Hindlimb muscle (tissue), 1 donor: ENCODE measurements around the gene RTP3. TPM values are rescaled to one million over a fixed set of nuclear protein-coding genes. Genes with fewer than 3 reads are reported as not detected.

ENCODE experiments used
- DNase-seq: peaks from one replicate; pipeline ENCODE4 v3.0.0-alpha.2; 2013
- polyA plus RNA-seq: library from polyadenylated mRNA; unstranded; fragments of 120-200 nt; gene quantifications from one replicate; pipeline ENCODE4 v1.2.1, GENCODE V29; 2013; ENCODE audit not compliant: insufficient read length

Gene RTP3
- polyA plus RNA-seq, 1 donor, result 0.25 TPM

- DNase-seq, result no peak
These were observed 28.0 kb upstream of the RTP3 start for GRCh38 chr3:46469680-46470357.

- no peak for DNase-seq
These were observed 26.9 kb upstream of the RTP3 start for GRCh38 chr3:46470831-46471230.

- no peak for DNase-seq
These were observed 26.3 kb upstream of the RTP3 start for GRCh38 chr3:46471371-46471914.

DNA sequence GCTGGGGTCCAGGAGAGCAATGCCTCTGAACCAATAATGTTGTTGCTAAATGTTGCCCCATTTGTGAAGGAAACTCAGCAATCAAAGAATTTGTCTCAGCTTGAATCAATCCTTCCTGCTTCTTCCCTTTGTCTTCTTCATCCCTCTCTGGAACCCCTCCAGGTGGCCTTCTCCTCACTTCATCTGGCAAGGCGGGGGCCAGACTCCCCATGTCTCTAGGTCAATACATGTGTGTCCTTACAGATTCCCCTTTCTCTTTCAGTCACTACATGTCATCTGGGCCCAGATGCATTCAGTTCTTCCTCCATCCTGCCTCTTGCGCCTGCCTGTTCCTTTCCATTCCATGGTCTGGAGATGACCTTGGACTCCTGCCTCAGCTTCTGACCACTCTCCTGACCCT lies 25.0 kb upstream of the RTP3 start:
- DNase-seq, result no peak

DNA sequence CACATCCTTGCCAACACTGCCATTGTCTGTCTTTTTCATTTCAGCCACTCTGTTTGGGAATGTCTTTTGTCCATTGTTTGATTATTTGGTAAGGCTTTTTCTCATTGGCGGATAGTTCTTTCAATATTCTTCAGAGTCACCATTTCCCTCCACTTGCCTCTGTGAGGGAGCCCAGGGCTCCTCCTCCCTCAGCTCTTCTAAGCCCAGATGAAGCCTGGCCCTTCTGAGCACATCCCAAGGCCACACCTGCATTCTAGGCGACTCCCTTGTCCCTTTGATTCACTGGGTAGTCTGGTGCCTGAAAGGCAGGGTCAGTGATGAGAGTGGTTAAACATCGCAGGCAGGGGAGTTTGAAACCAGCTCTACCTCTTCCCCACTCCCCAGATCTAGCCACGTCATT lies 20.6 kb upstream of the RTP3 start:
- no peak for DNase-seq

DNA sequence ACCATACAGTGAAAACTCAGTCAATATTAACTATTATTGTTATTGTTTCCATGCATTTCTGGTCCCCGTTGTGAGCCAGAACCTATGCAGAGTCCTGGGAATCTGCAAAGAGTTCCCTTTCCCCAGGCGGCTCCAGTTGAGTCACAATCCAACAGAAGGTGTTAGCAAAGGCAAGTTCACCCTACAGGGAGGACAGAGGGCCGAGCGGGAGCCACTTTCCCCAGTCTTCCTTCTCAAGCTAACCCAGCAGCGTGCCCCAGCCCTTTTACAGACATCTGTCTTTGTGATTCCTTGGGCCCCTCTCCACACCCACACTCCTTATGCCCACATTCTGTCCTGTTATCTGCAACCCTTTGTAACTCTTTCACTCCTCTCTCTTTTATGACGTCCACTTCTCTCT lies 20.0 kb upstream of the RTP3 start:
- no peak for DNase-seq

GRCh38 chr3:46478341-46478740 lies 19.4 kb upstream of the RTP3 start:
- no peak for DNase-seq

DNA sequence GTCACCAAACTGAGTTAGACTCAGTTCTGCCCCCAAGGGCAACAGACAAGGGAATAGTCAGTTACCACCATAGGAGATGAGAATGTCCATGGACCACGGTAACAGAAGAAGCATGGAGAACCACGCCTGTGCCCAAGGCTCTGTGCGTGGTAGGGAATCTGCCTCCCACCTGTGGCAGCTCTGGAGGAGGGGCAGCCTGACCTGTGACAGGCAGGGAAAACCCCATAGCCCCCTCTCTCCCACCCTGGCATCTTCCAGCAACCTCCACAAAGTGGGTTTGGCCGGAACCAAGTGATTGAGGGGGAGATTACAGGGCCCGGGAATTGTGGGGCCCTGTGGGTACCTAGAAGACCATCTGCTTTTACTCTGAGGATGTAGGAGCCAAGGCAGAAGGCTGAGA lies 18.8 kb upstream of the RTP3 start:
- no peak for DNase-seq

GRCh38 chr3:46479696-46480095 lies 18.1 kb upstream of the RTP3 start:
- DNase-seq, result no peak

GRCh38 chr3:46480491-46481195 lies 17.1 kb upstream of the RTP3 start:
- DNase-seq, result no peak

GRCh38 chr3:46481636-46482035 lies 16.1 kb upstream of the RTP3 start:
- no peak for DNase-seq

DNA sequence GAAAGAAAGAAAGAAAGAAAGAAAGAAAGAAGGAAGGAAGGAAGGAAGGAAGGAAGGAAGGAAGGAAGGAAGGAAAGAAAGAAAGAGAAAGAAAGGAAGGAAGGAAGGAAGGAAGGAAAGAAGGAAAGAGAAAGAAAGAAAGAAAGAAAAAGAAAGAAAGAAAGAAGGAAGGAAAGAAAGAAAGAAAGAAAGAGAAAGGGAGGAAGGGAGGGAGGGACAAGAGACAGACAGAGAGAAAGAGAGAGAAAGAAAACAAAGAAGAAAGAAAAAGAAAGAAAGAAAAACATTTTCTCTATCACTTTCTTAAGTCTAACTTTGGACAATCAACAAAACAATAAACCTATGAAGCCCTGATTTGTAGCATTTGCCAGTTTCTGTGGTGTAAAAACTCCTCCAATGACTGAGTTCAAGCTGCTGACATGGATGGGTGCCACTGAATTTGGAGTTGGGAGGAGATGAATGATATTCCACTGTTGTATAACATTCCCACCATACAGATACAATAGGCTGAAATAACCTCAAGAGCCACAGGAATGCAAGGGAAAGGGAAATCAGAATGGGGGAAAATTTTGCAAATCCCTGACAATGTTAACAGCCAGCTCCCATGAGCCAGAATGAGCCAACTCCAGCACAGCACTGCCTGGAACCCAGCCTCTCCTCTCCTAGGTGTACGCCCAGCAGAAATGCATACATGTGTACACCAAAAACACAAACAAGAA lies 15.0 kb upstream of the RTP3 start:
- DNase-seq, result no peak

GRCh38 chr3:46483825-46484224 lies 14.0 kb upstream of the RTP3 start:
- DNase-seq, result no peak

- DNase-seq, result no peak
These were observed 13.4 kb upstream of the RTP3 start for GRCh38 chr3:46484388-46484787.

DNA sequence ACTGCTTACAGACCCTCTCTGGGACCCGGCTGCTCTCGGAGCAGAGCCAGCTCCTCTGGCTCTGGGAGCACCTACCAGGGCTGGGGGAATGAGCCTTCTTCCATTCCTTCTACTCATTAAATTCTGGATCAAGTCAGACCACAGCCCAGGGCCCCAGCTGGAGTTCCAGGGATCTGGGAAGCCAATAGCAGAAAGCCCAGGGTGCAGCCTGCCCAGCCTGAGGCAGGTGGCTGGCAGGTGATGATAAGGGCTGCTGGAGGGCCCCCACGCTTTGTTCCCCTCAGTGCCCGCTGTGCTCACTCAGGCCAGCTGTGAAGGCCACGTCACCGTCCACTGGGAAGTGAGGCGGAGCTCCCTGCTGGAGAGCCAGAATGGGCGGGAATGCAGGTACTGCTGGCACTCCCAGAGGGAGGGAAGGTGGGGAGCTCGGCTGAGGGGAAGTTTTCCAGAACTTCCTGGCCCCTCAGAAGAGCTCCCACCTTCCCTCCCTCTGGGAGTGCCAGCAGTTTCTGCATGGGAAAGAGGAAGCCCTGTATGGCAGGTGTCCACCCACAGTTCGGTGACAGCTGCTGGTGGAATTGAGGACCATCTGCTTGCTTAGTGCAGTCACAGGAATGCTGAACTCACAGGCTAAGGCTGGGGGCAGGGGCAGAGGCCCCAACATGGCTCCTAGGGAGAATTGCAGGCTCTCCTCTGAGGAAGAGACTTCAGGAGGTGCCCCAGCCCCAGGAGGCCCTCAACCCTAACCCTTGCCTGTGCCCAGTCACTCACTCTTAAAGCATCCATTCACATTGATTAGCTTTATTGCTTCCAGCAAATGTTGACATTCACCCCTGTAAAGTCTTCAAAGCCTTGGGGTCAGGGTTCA lies 12.6 kb upstream of the RTP3 start:
- no peak for DNase-seq

- DNase-seq, result no peak
These were observed 12.0 kb upstream of the RTP3 start for GRCh38 chr3:46485779-46486175.

GRCh38 chr3:46488735-46489361 lies 8.9 kb upstream of the RTP3 start:
- peak; percentile 87 for DNase-seq

DNA sequence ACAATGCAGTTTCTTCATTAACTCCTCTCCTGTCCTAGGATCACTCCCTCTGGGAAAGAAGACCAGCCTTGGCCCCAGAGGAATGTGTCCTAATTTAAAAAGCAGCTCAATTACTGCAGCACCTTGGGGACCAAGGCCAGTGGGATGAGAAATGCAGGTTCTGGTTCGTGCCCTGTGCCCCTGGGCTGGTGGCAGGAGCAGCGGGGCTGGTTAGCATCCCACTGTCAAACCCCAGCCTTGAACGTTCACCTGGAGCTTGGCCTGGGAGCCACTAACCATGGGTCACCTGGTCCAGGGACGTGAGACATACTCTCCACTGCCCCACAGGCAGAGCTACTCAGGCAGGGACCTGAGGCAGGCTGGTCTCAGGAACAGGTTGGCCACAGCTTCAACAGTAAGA lies 8.4 kb upstream of the RTP3 start:
- no peak for DNase-seq

DNA sequence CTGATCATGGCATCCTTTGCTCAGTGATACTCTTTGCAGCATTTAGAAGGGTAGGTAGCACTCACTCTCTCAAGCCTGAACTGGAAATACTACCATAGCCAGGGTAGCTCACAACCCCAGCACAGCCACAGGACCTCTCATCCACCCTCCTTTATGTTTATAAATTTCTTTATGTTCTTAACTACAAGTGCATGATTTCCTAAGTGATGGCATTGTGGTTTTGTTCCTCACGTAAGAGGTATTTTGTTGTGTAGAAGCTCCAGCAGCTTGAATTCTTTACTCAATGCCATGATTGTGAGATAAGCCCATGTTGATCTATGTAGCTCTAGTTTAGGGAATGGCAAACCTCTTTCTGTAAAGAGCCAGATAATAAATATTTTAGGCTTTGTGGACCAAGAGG lies 7.9 kb upstream of the RTP3 start:
- no peak for DNase-seq

DNA sequence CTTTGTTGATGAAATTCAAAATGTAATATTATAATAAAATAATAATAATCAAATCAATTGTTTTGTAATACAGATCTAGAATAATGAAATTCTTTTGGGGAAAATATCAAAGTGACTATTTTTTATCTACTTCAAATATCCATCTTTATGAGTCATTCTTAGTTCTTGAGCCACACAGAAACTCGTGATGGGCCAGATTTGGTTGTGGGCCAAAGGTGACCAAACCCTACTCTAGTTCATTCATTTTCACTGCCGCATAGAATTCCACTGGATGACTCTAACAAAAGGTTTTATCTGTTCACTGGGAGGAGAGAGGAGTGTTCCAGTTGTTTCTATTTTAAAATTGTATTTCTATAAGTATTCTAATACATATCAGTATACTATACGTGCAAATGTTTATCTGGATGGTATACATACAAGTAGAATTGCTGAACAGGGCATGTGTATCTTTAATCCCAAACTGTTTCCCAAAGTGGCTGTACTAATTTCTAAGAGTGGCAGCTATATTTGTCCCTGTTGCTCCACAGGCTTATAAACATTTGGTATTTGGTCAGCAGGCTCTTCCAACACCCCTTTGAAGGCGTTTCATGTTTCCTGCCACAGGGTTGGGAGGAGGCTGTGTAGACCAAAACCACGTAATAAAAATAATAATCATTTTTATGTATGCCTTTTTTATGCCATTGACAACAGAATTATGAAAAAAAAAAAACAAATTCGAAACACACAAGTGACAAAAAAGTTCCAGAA lies 7.3 kb upstream of the RTP3 start:
- no peak for DNase-seq
